Activated CD8-positive, alpha-beta memory T cell treated with anti-CD3 and anti-CD28 coated beads for 1 hour (primary cell): ENCODE measurements around the gene PAK1IP1.
A peak's percentile ranks its signal among the peaks of the same experiment; 100 is the strongest.
"Not testable (repeated sequence)": the region's sequence is repeated elsewhere in the genome, so short reads cannot be mapped to it uniquely, and the experiment has no call there.

Experiments used
- DNase-seq, 2 donors: peaks; one replicate each; pipeline ENCODE4 v3.0.0-alpha.2; 2020; ENCODE audit warnings: low read depth in 1 of 2; ENCODE audit errors: extremely low read depth in 1 of 2

Gene PAK1IP1

GRCh38 chr6:10694302-10695085 is at the start of gene PAK1IP1, which contains the start of gene C6orf52:
TSS of gene PAK1IP1 (plus strand) at chr6:10694972. CDS start at chr6:10694986, 14 bp downstream.
TSS of gene C6orf52 (minus strand) at chr6:10694616. CDS start at chr6:10687550, 7,066 bp downstream.
- DNase-seq = peak; percentile 85 to 87

- DNase-seq = no peak
Observed at GRCh38 chr6:10655508-10656055, 39.2 kb upstream of the PAK1IP1 start.

- DNase-seq = no peak
Observed at GRCh38 chr6:10658910-10659698, 35.7 kb upstream of the PAK1IP1 start.

- no peak for DNase-seq
Observed at GRCh38 chr6:10659699-10660348, 34.9 kb upstream of the PAK1IP1 start.

- DNase-seq = not testable (repeated sequence)
Observed at GRCh38 chr6:10660431-10661191, 34.2 kb upstream of the PAK1IP1 start.

- DNase-seq = no peak
Observed at GRCh38 chr6:10662207-10662606, 32.6 kb upstream of the PAK1IP1 start.

- no peak for DNase-seq
Observed at GRCh38 chr6:10662742-10663141, 32.0 kb upstream of the PAK1IP1 start.

- not testable (repeated sequence) for DNase-seq
Observed at GRCh38 chr6:10665595-10665994, 29.2 kb upstream of the PAK1IP1 start.

- no peak for DNase-seq
Observed at GRCh38 chr6:10668126-10668917, 26.4 kb upstream of the PAK1IP1 start.

- DNase-seq = no peak
Observed at GRCh38 chr6:10676403-10676802, 18.4 kb upstream of the PAK1IP1 start.

- no peak for DNase-seq
Observed at GRCh38 chr6:10678456-10678855, 16.3 kb upstream of the PAK1IP1 start.

- no peak for DNase-seq
Observed at GRCh38 chr6:10681795-10682194, 13.0 kb upstream of the PAK1IP1 start.

- no peak for DNase-seq
Observed at GRCh38 chr6:10682355-10682988, 12.3 kb upstream of the PAK1IP1 start.

GRCh38 chr6:10684618-10685017 is 10.2 kb upstream of the PAK1IP1 start:
- DNase-seq = no peak

- no peak for DNase-seq
Observed at GRCh38 chr6:10685092-10685915, 9.5 kb upstream of the PAK1IP1 start.

GRCh38 chr6:10686901-10687300 is 7.9 kb upstream of the PAK1IP1 start:
- DNase-seq = no peak

- DNase-seq = no peak
Observed at GRCh38 chr6:10687582-10687981, 7.2 kb upstream of the PAK1IP1 start.
